Measurements from ENCODE around the gene TMPRSS2. TPM values are rescaled to one million over a fixed set of nuclear protein-coding genes. Genes with fewer than 3 reads are reported as not detected.

Gene TMPRSS2
- total and polyA plus RNA-seq, 2 of the 13 experiments (the other 11 are each of a cell fraction or from before 2014, with no cell fraction given): 1.7 to 1.8 TPM

- 85% methylated on average over 2 of the region's 5 CpGs for WGBS (ENCODE audit: low lambda C conversion rate)
- Histone ChIP-seq H4K20me1 (ENCODE audit: insufficient read depth, low read length) (no peaks in the 10 kb centered on the region), H3K36me3 (replicated peaks in 1 of 2; ENCODE audit: control insufficient read depth in 1 of 2, insufficient read depth in 2 of 2, low read length in 2 of 2) (no peaks in the 10 kb centered on the region), H3K27me3 (ENCODE audit: control insufficient read depth in 1 of 2, insufficient read depth in 2 of 2, low read length in 2 of 2) (no peaks in the 10 kb centered on the region), H3K79me2 (ENCODE audit: insufficient read depth, low read length) (no peaks in the 10 kb centered on the region), H3K27ac (ENCODE audit: extremely low read length, insufficient read depth, low read length) (no peak overlapping the region), H3K4me1 (ENCODE audit: insufficient read depth, low read length) (no peaks in the 10 kb centered on the region), H3K4me3 (replicated peaks in 1 of 3; ENCODE audit: insufficient read depth in 1 of 3, low read depth in 2 of 3, low read length in 3 of 3) (no peak overlapping the region), H3K4me2 (ENCODE audit: low read depth, low read length) (no peak overlapping the region), H2AFZ (ENCODE audit: low read length) (no peak overlapping the region), H3K9ac (ENCODE audit: insufficient read depth, low read depth, low read length) (no peak overlapping the region), H3K9me3 (ENCODE audit: low read length) (no peaks in the 10 kb centered on the region)
- BruUV-seq (replicated peaks): no TSS peak
- ChIA-PET POLR2A (no interaction called here), CTCF (ENCODE audit: low intra/inter-chr PET ratio, low total read pairs) (no interaction called here)
- intact Hi-C loops (cut with micrococcal nuclease; ENCODE audit: unreplicated experiment): no loop called here
- FAIRE-seq (no peak), ATAC-seq (no peak), DNase-seq (ENCODE audit: low spot score) (no peak)
- TF ChIP-seq SNAI1 (CRISPR knock-in tag; IDR thresholded peaks at IDR 0.05; ENCODE audit: borderline replicate concordance) (no peak), ZNF138 (CRISPR knock-in tag; IDR thresholded peaks at IDR 0.05; ENCODE audit: low read depth) (no peak), ELK4 (CRISPR knock-in tag; IDR thresholded peaks at IDR 0.05; ENCODE audit: borderline replicate concordance) (no peak), YY1 (IDR thresholded peaks at IDR 0.05; ENCODE audit: insufficient read depth, insufficient replicate concordance, low read depth, low read length) (no peak), ZNF362 (CRISPR knock-in tag; IDR thresholded peaks at IDR 0.05; ENCODE audit: borderline replicate concordance) (no peak), TARDBP (CRISPR knock-in tag; IDR thresholded peaks at IDR 0.05) (no peak)
- in situ Hi-C loops (cut with HindIII; ENCODE audit: extremely low pct_ligation_motif_present, low pct_unique_long_range_greater_than_20kb): no loop called here
These were observed 58.3 kb downstream of the TMPRSS2 start for GRCh38 chr21:41449613-41450012.

GRCh38 chr21:41447356-41447755, 60.6 kb downstream of the TMPRSS2 start:
- BruUV-seq (replicated peaks): no TSS peak
- intact Hi-C loops (cut with micrococcal nuclease; ENCODE audit: unreplicated experiment): no loop called here
- H3K4me3 ChIP-seq (replicated peaks in 1 of 3; ENCODE audit: insufficient read depth in 1 of 3, low read depth in 2 of 3, low read length in 3 of 3): no peak overlapping the region
- TF ChIP-seq, protein P1, sequence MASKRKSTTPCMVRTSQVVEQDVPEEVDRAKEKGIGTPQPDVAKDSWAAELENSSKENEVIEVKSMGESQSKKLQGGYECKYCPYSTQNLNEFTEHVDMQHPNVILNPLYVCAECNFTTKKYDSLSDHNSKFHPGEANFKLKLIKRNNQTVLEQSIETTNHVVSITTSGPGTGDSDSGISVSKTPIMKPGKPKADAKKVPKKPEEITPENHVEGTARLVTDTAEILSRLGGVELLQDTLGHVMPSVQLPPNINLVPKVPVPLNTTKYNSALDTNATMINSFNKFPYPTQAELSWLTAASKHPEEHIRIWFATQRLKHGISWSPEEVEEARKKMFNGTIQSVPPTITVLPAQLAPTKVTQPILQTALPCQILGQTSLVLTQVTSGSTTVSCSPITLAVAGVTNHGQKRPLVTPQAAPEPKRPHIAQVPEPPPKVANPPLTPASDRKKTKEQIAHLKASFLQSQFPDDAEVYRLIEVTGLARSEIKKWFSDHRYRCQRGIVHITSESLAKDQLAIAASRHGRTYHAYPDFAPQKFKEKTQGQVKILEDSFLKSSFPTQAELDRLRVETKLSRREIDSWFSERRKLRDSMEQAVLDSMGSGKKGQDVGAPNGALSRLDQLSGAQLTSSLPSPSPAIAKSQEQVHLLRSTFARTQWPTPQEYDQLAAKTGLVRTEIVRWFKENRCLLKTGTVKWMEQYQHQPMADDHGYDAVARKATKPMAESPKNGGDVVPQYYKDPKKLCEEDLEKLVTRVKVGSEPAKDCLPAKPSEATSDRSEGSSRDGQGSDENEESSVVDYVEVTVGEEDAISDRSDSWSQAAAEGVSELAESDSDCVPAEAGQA (IDR thresholded peaks at IDR 0.05; ENCODE audit: low read depth): no peak
- TF ChIP-seq, protein P1 (CRISPR knock-in tag; IDR thresholded peaks at IDR 0.05; ENCODE audit: borderline replicate concordance): no peak
- TF ChIP-seq, protein P2, sequence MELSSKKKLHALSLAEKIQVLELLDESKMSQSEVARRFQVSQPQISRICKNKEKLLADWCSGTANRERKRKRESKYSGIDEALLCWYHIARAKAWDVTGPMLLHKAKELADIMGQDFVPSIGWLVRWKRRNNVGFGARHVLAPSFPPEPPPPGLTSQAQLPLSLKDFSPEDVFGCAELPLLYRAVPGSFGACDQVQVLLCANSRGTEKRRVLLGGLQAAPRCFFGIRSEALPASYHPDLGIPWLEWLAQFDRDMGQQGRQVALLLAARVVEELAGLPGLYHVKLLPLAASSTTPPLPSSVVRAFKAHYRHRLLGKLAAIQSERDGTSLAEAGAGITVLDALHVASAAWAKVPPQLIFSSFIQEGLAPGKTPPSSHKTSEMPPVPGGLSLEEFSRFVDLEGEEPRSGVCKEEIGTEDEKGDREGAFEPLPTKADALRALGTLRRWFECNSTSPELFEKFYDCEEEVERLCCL (CRISPR knock-in tag; IDR thresholded peaks at IDR 0.05; ENCODE audit: borderline replicate concordance): no peak

More at GRCh38 chr21:41447356-41447755, 60.6 kb downstream of the TMPRSS2 start:
- no peak for FAIRE-seq
- in situ Hi-C loops (cut with HindIII; ENCODE audit: extremely low pct_ligation_motif_present, low pct_unique_long_range_greater_than_20kb): no loop called here
- H4K20me1 ChIP-seq (ENCODE audit: insufficient read depth, low read length): no peaks in the 10 kb centered on the region
- H3K9ac ChIP-seq (ENCODE audit: insufficient read depth, low read depth, low read length): no peak overlapping the region
- H3K9me3 ChIP-seq (ENCODE audit: low read length): no peaks in the 10 kb centered on the region
- H3K27me3 ChIP-seq (ENCODE audit: control insufficient read depth in 1 of 2, insufficient read depth in 2 of 2, low read length in 2 of 2): no peaks in the 10 kb centered on the region
- no peaks in the 10 kb centered on the region for H3K36me3 ChIP-seq (replicated peaks in 1 of 2; ENCODE audit: control insufficient read depth in 1 of 2, insufficient read depth in 2 of 2, low read length in 2 of 2)
- no peak overlapping the region for H2AFZ ChIP-seq (ENCODE audit: low read length)
- POLR2A ChIA-PET: no interaction called here
- 91% methylated on average over 3 of the region's 3 CpGs for WGBS (ENCODE audit: low lambda C conversion rate)
- no peak overlapping the region for H3K27ac ChIP-seq (ENCODE audit: extremely low read length, insufficient read depth, low read length)
- CTCF ChIA-PET (ENCODE audit: low intra/inter-chr PET ratio, low total read pairs): no interaction called here
- H3K4me1 ChIP-seq (ENCODE audit: insufficient read depth, low read length): no peaks in the 10 kb centered on the region
- ATAC-seq: no peak
- no peak for DNase-seq (ENCODE audit: low spot score)
- no peak overlapping the region for H3K4me2 ChIP-seq (ENCODE audit: low read depth, low read length)
- H3K79me2 ChIP-seq (ENCODE audit: insufficient read depth, low read length): no peaks in the 10 kb centered on the region

Measured in HepG2 (cell line).